Measurements from ENCODE around the gene ZFHX3. TPM values are rescaled to one million over a fixed set of nuclear protein-coding genes. Genes with fewer than 3 reads are reported as not detected.

Gene ZFHX3
- total and polyA plus RNA-seq, 2 donors (not counting 1 experiment from before 2014, with no cell fraction given) = 4.7 to 7.3 TPM

GRCh38 chr16:72865258-72865657, 182.7 kb downstream of the ZFHX3 start:
- Histone ChIP-seq H3K36me3 (ENCODE audit: control insufficient read depth, insufficient read depth, low read length) (no peaks in the 10 kb centered on the region), H3K4me3 (replicated peaks in 1 of 4; ENCODE audit: control extremely low read depth in 1 of 4, insufficient read depth in 1 of 4, low read depth in 3 of 4, low read length in 4 of 4) (no peak overlapping the region), H3K4me1 (ENCODE audit: control insufficient read depth, extremely low read depth, insufficient read depth, low read length) (peaks cover 2% of the 10 kb centered on the region)

GRCh38 chr16:72864130-72864833, 183.6 kb downstream of the ZFHX3 start:
- Histone ChIP-seq H3K4me1 (ENCODE audit: control insufficient read depth, extremely low read depth, insufficient read depth, low read length) (peaks cover 5% of the 10 kb centered on the region), H2AFZ (ENCODE audit: low read length) (no peak overlapping the region), H4K20me1 (ENCODE audit: control insufficient read depth, extremely low read depth, insufficient read depth, low read length) (no peaks in the 10 kb centered on the region), H3K4me2 (ENCODE audit: extremely low read depth, insufficient read depth, low read length) (no peak overlapping the region), H3K27me3 (ENCODE audit: control insufficient read depth, insufficient read depth, low read length) (no peaks in the 10 kb centered on the region), H3K36me3 (ENCODE audit: control insufficient read depth, insufficient read depth, low read length) (no peaks in the 10 kb centered on the region), H3K4me3 (replicated peaks in 1 of 4; ENCODE audit: control extremely low read depth in 1 of 4, insufficient read depth in 1 of 4, low read depth in 3 of 4, low read length in 4 of 4) (no peak overlapping the region), H3K79me2 (ENCODE audit: control insufficient read depth, insufficient read depth, low read length) (peaks cover 8% of the 10 kb centered on the region), H3K9ac (ENCODE audit: insufficient read depth, low read length) (no peak overlapping the region), H3K9me3 (ENCODE audit: control insufficient read depth, insufficient read depth, low read depth, low read length) (no peaks in the 10 kb centered on the region), H3K27ac (ENCODE audit: insufficient read depth, low read length) (no peak overlapping the region)
- TF ChIP-seq CTCF (conservative IDR thresholded peaks at IDR 0.05 in 1 of 2, IDR thresholded peaks at IDR 0.05 in 1 of 2; ENCODE audit: low read depth in 1 of 2, low read length in 2 of 2) (no peak), EZH2 (IDR thresholded peaks at IDR 0.05; ENCODE audit: low read length, missing control alignments) (no peak)
- no peak for DNase-seq (ENCODE audit: low read depth in 2 of 2)

More at GRCh38 chr16:72865258-72865657, 182.7 kb downstream of the ZFHX3 start:
- Histone ChIP-seq H3K4me2 (ENCODE audit: extremely low read depth, insufficient read depth, low read length) (no peak overlapping the region), H3K9ac (ENCODE audit: insufficient read depth, low read length) (no peak overlapping the region), H3K9me3 (ENCODE audit: control insufficient read depth, insufficient read depth, low read depth, low read length) (no peaks in the 10 kb centered on the region), H3K27ac (ENCODE audit: insufficient read depth, low read length) (no peak overlapping the region), H4K20me1 (ENCODE audit: control insufficient read depth, extremely low read depth, insufficient read depth, low read length) (no peaks in the 10 kb centered on the region), H3K27me3 (ENCODE audit: control insufficient read depth, insufficient read depth, low read length) (no peaks in the 10 kb centered on the region), H3K79me2 (ENCODE audit: control insufficient read depth, insufficient read depth, low read length) (peaks cover 8% of the 10 kb centered on the region), H2AFZ (ENCODE audit: low read length) (no peak overlapping the region)
- TF ChIP-seq EZH2 (IDR thresholded peaks at IDR 0.05; ENCODE audit: low read length, missing control alignments) = no peak
- TF ChIP-seq CTCF (conservative IDR thresholded peaks at IDR 0.05 in 1 of 2, IDR thresholded peaks at IDR 0.05 in 1 of 2; ENCODE audit: low read depth in 1 of 2, low read length in 2 of 2) = no peak
- DNase-seq (ENCODE audit: low read depth in 2 of 2) = no peak

- Histone ChIP-seq H3K36me3 (ENCODE audit: control insufficient read depth, insufficient read depth, low read length) (no peaks in the 10 kb centered on the region), H3K79me2 (ENCODE audit: control insufficient read depth, insufficient read depth, low read length) (peaks cover 12% of the 10 kb centered on the region), H3K27ac (ENCODE audit: insufficient read depth, low read length) (no peak overlapping the region), H3K4me2 (ENCODE audit: extremely low read depth, insufficient read depth, low read length) (no peak overlapping the region), H3K4me1 (ENCODE audit: control insufficient read depth, extremely low read depth, insufficient read depth, low read length) (peaks cover 18% of the 10 kb centered on the region), H3K4me3 (replicated peaks in 1 of 4; ENCODE audit: control extremely low read depth in 1 of 4, insufficient read depth in 1 of 4, low read depth in 3 of 4, low read length in 4 of 4) (no peak overlapping the region), H4K20me1 (ENCODE audit: control insufficient read depth, extremely low read depth, insufficient read depth, low read length) (no peaks in the 10 kb centered on the region), H3K27me3 (ENCODE audit: control insufficient read depth, insufficient read depth, low read length) (no peaks in the 10 kb centered on the region), H2AFZ (ENCODE audit: low read length) (no peak overlapping the region), H3K9ac (ENCODE audit: insufficient read depth, low read length) (no peak overlapping the region), H3K9me3 (ENCODE audit: control insufficient read depth, insufficient read depth, low read depth, low read length) (no peaks in the 10 kb centered on the region)
- no peak for DNase-seq (ENCODE audit: low read depth in 2 of 2)
- TF ChIP-seq CTCF (conservative IDR thresholded peaks at IDR 0.05 in 1 of 2, IDR thresholded peaks at IDR 0.05 in 1 of 2; ENCODE audit: low read depth in 1 of 2, low read length in 2 of 2) (no peak), EZH2 (IDR thresholded peaks at IDR 0.05; ENCODE audit: low read length, missing control alignments) (no peak)
Observed at GRCh38 chr16:72862090-72862489, 185.8 kb downstream of the ZFHX3 start.

All from fibroblast of lung (primary cell).